Tibial artery (tissue), 4 donors: Measurements from ENCODE around the gene GCHFR.

ENCODE experiments used
- DNase-seq, 2 donors: peaks; one replicate each; pipeline ENCODE4 v3.0.0-alpha.2; 2019
- H3K27ac ChIP-seq, 2 donors: fragments of 200-600 bp; sonication (generic) in 1 of 2; 1 replicate in 1 of 2; 2 replicates in 1 of 2; pipeline ENCODE4 v1.5.1; 2018 to 2019; ENCODE audit warnings: mild to moderate bottlenecking in 1 of 2
- H3K27me3 ChIP-seq, 2 donors: fragments of 200-600 bp; sonication (generic) in 1 of 2; one replicate each; pipeline versions ENCODE4 v1.5.1 to v1.6.0; 2016 to 2019
- H3K36me3 ChIP-seq, 3 donors: fragments of 200-600 bp; sonication (generic) in 2 of 3; one replicate each; pipeline ENCODE4 v1.5.1; 2016 to 2019; ENCODE audit warnings: mild to moderate bottlenecking in 2 of 3
- H3K4me1 ChIP-seq, 4 donors: fragments of 200-600 bp; sonication (generic) in 2 of 4; 1 replicate in 3 of 4; 2 replicates in 1 of 4; pipeline ENCODE4 v1.5.1; 2016 to 2019
- H3K4me3 ChIP-seq, 2 donors: fragments of 200-600 bp; sonication (generic) in 1 of 2; 1 replicate in 1 of 2; 2 replicates in 1 of 2; pipeline ENCODE4 v1.5.1; 2018 to 2019; ENCODE audit warnings: mild to moderate bottlenecking in 2 of 2
- H3K9me3 ChIP-seq, 3 donors: fragments of 200-600 bp; sonication (generic) in 1 of 3; one replicate each; pipeline ENCODE4 v1.5.1; 2016 to 2019
- CTCF ChIP-seq, 2 experiments: fragments of 200-600 bp in 1 of 2; fragments of 450-650 bp in 1 of 2; IDR thresholded peaks; one replicate each; pipeline ENCODE4 v1.5.1; 2017 to 2019; ENCODE audit warnings: antibody characterized with exemption in 2 of 2, mild to moderate bottlenecking in 1 of 2, moderate library complexity in 1 of 2
- intact Hi-C: fragments of 100-400 bp; cut with DNase I; formaldehyde crosslinking; loops from one replicate; pipeline ENCODE4 v1.15.0; 2023; ENCODE audit warnings: low total_unique reads

GCHFR gene

GRCh38 chr15:40773496-40773895, 9.6 kb downstream of the GCHFR start:
- Histone ChIP-seq H3K27me3 (no peaks in the 10 kb centered on the region), H3K27ac (no peak overlapping the region), H3K36me3 (peaks cover 57 to 93% (median 67%) of the 10 kb centered on the region in 3 donors), H3K9me3 (no peaks in the 10 kb centered on the region), H3K4me1 (peaks cover 0 to 31% (median 0%) of the 10 kb centered on the region in 4 donors), H3K4me3 (no peak overlapping the region)
- intact Hi-C loops = no loop called here
- DNase-seq = no peak
- TF ChIP-seq CTCF (IDR thresholded peaks at IDR 0.05) = no peak

GRCh38 chr15:40773902-40774301, 10.0 kb downstream of the GCHFR start:
- intact Hi-C loops = no loop called here
- Histone ChIP-seq H3K4me1 (peaks cover 0 to 27% (median 0%) of the 10 kb centered on the region in 4 donors), H3K27me3 (no peaks in the 10 kb centered on the region), H3K27ac (no peak overlapping the region), H3K4me3 (no peak overlapping the region), H3K36me3 (peaks cover 61 to 93% (median 71%) of the 10 kb centered on the region in 3 donors), H3K9me3 (no peaks in the 10 kb centered on the region)
- TF ChIP-seq CTCF (IDR thresholded peaks at IDR 0.05) = no peak
- DNase-seq = no peak

- Histone ChIP-seq H3K36me3 (peaks cover 72 to 100% (median 81%) of the 10 kb centered on the region in 3 donors), H3K4me1 (peaks cover 0 to 21% (median 0%) of the 10 kb centered on the region in 4 donors), H3K27ac (no peak overlapping the region), H3K9me3 (no peaks in the 10 kb centered on the region), H3K27me3 (no peaks in the 10 kb centered on the region), H3K4me3 (no peak overlapping the region)
- intact Hi-C loops = no loop called here
- no peak for TF ChIP-seq CTCF (IDR thresholded peaks at IDR 0.05)
- DNase-seq = no peak
Measured at GRCh38 chr15:40775007-40775406, 11.1 kb downstream of the GCHFR start.

- H3K27ac ChIP-seq = no peak overlapping the region
- intact Hi-C loops = no loop called here
- no peak for DNase-seq
Measured at GRCh38 chr15:40775740-40776536, 12.1 kb downstream of the GCHFR start.

GRCh38 chr15:40776537-40777141, 12.8 kb downstream of the GCHFR start:
- H3K27ac ChIP-seq = no peak overlapping the region
- no peak for TF ChIP-seq CTCF (IDR thresholded peaks at IDR 0.05)
- intact Hi-C loops = no loop called here
- H3K9me3 ChIP-seq = no peaks in the 10 kb centered on the region
- H3K4me3 ChIP-seq = no peak overlapping the region
- peaks cover 73 to 85% (median 79%) of the 10 kb centered on the region in 3 donors for H3K36me3 ChIP-seq
- no peaks in the 10 kb centered on the region for H3K27me3 ChIP-seq
- peaks cover 0 to 10% (median 0%) of the 10 kb centered on the region in 4 donors for H3K4me1 ChIP-seq
- no peak for DNase-seq

More at GRCh38 chr15:40775740-40776536, 12.1 kb downstream of the GCHFR start:
- Histone ChIP-seq H3K27me3 (no peaks in the 10 kb centered on the region), H3K36me3 (peaks cover 73 to 92% (median 81%) of the 10 kb centered on the region in 3 donors), H3K4me3 (no peak overlapping the region), H3K4me1 (peaks cover 0 to 14% (median 0%) of the 10 kb centered on the region in 4 donors), H3K9me3 (no peaks in the 10 kb centered on the region)
- TF ChIP-seq CTCF (IDR thresholded peaks at IDR 0.05) = no peak
